Activated naive CD8-positive, alpha-beta T cell treated with anti-CD3 and anti-CD28 coated beads, Interleukin-2, amount 50 U/mL, for 24 hours (primary cell): ENCODE results near the gene RAB33A.

Experiments used
- ATAC-seq: fragments of 150-1000 bp; cut with Tn5 transposase; one replicate; pipeline ENCODE4 v1.10.0; 2021
- DNase-seq: peaks from one replicate; pipeline ENCODE4 v3.0.0; 2021
- H3K27ac Mint-ChIP-seq: one replicate; pipeline ENCODE4 v1.8.0; 2021; ENCODE audit warnings: mild to moderate bottlenecking, mixed read lengths
- H3K27me3 Mint-ChIP-seq: one replicate; pipeline ENCODE4 v1.8.0; 2021; ENCODE audit warnings: mixed read lengths
- H3K36me3 Mint-ChIP-seq: one replicate; pipeline ENCODE4 v1.8.0; 2021; ENCODE audit warnings: low read depth, mixed read lengths
- H3K4me1 Mint-ChIP-seq: one replicate; pipeline ENCODE4 v1.8.0; 2021; ENCODE audit warnings: mixed read lengths
- H3K4me3 Mint-ChIP-seq: one replicate; pipeline ENCODE4 v1.8.0; 2021; ENCODE audit warnings: mild to moderate bottlenecking, moderate library complexity, mixed read lengths
- H3K9me3 Mint-ChIP-seq: one replicate; pipeline ENCODE4 v1.8.0; 2021; ENCODE audit warnings: mixed read lengths

RAB33A gene

GRCh38 chrX:130163398-130163797 is 8.4 kb upstream of the RAB33A start:
- Mint-ChIP-seq H3K9me3 (no peaks in the 10 kb centered on the region), H3K4me1 (peaks cover 44% of the 10 kb centered on the region), H3K27ac (no peak overlapping the region), H3K27me3 (no peaks in the 10 kb centered on the region), H3K36me3 (no peaks in the 10 kb centered on the region), H3K4me3 (peak overlapping the region; percentile 45)
- DNase-seq, result no peak
- no peak for ATAC-seq

GRCh38 chrX:130165181-130165702 is 6.5 kb upstream of the RAB33A start:
- peaks cover 33% of the 10 kb centered on the region for H3K4me1 Mint-ChIP-seq
- no peaks in the 10 kb centered on the region for H3K9me3 Mint-ChIP-seq
- peak overlapping the region; percentile 94 for H3K27ac Mint-ChIP-seq
- H3K27me3 Mint-ChIP-seq, result no peaks in the 10 kb centered on the region
- no peaks in the 10 kb centered on the region for H3K36me3 Mint-ChIP-seq
- ATAC-seq (no peak), DNase-seq (no peak)
- peak overlapping the region; percentile 90 for H3K4me3 Mint-ChIP-seq

GRCh38 chrX:130165703-130166502 is 5.9 kb upstream of the RAB33A start, which contains the start of gene AIFM1:
Gene AIFM1 (minus strand): TSS chrX:130165841. CDS start chrX:130165656, 185 bp downstream.
- H3K27ac Mint-ChIP-seq, result peak within 1 kb of the TSS; percentile 94
- no peaks in the 10 kb centered on the region for H3K9me3 Mint-ChIP-seq
- peak within 1 kb of the TSS; percentile 90 for H3K4me3 Mint-ChIP-seq
- ATAC-seq (peak; percentile 95), DNase-seq (peak; percentile 87)
- H3K4me1 Mint-ChIP-seq, result peaks cover 37% of the 10 kb centered on the region
- no peaks in the 10 kb centered on the region for H3K27me3 Mint-ChIP-seq
- no peaks in the 10 kb centered on the region for H3K36me3 Mint-ChIP-seq

- Mint-ChIP-seq H3K27ac (peak overlapping the region; percentile 94), H3K4me1 (peaks cover 39% of the 10 kb centered on the region), H3K27me3 (no peaks in the 10 kb centered on the region), H3K36me3 (no peaks in the 10 kb centered on the region), H3K9me3 (no peaks in the 10 kb centered on the region), H3K4me3 (peak overlapping the region; percentile 90)
- DNase-seq (no peak), ATAC-seq (no peak)
Measured at GRCh38 chrX:130166503-130166777, 5.3 kb upstream of the RAB33A start.

- H3K27me3 Mint-ChIP-seq, result no peaks in the 10 kb centered on the region
- peak overlapping the region; percentile 90 for H3K4me3 Mint-ChIP-seq
- ATAC-seq (no peak), DNase-seq (no peak)
- no peaks in the 10 kb centered on the region for H3K36me3 Mint-ChIP-seq
- no peak overlapping the region for H3K27ac Mint-ChIP-seq
- no peaks in the 10 kb centered on the region for H3K9me3 Mint-ChIP-seq
- H3K4me1 Mint-ChIP-seq, result peaks cover 37% of the 10 kb centered on the region
Measured at GRCh38 chrX:130167040-130167439, 4.7 kb upstream of the RAB33A start.

- H3K36me3 Mint-ChIP-seq, result no peaks in the 10 kb centered on the region
- no peaks in the 10 kb centered on the region for H3K9me3 Mint-ChIP-seq
- DNase-seq (peak; percentile 69), ATAC-seq (peak; percentile 83)
- H3K4me3 Mint-ChIP-seq, result peak overlapping the region; percentile 88
- H3K4me1 Mint-ChIP-seq, result peaks cover 45% of the 10 kb centered on the region
- H3K27me3 Mint-ChIP-seq, result no peaks in the 10 kb centered on the region
- H3K27ac Mint-ChIP-seq, result peak overlapping the region; percentile 82
Measured at GRCh38 chrX:130170752-130171445, 863 bp upstream of the RAB33A start.

GRCh38 chrX:130172127-130172845 is 524 bp downstream of the RAB33A start:
- H3K36me3 Mint-ChIP-seq, result no peaks in the 10 kb centered on the region
- ATAC-seq (no peak), DNase-seq (no peak)
- no peaks in the 10 kb centered on the region for H3K27me3 Mint-ChIP-seq
- H3K27ac Mint-ChIP-seq, result peak overlapping the region; percentile 92
- peak overlapping the region; percentile 88 for H3K4me3 Mint-ChIP-seq
- peaks cover 51% of the 10 kb centered on the region for H3K4me1 Mint-ChIP-seq
- no peaks in the 10 kb centered on the region for H3K9me3 Mint-ChIP-seq

GRCh38 chrX:130173190-130173895 is 1.6 kb downstream of the RAB33A start:
- H3K4me1 Mint-ChIP-seq, result peaks cover 57% of the 10 kb centered on the region
- no peaks in the 10 kb centered on the region for H3K27me3 Mint-ChIP-seq
- DNase-seq, result peak; percentile 57
- ATAC-seq, result peak; percentile 62
- peak overlapping the region; percentile 88 for H3K4me3 Mint-ChIP-seq
- peaks cover 7% of the 10 kb centered on the region for H3K36me3 Mint-ChIP-seq
- H3K9me3 Mint-ChIP-seq, result no peaks in the 10 kb centered on the region
- peak overlapping the region; percentile 92 for H3K27ac Mint-ChIP-seq

- peaks cover 60% of the 10 kb centered on the region for H3K4me1 Mint-ChIP-seq
- peaks cover 7% of the 10 kb centered on the region for H3K36me3 Mint-ChIP-seq
- H3K9me3 Mint-ChIP-seq, result no peaks in the 10 kb centered on the region
- peak overlapping the region; percentile 88 for H3K4me3 Mint-ChIP-seq
- peak overlapping the region; percentile 92 for H3K27ac Mint-ChIP-seq
- DNase-seq, result no peak
- H3K27me3 Mint-ChIP-seq, result no peaks in the 10 kb centered on the region
- ATAC-seq, result no peak
Measured at GRCh38 chrX:130174045-130174704, 2.4 kb downstream of the RAB33A start.

GRCh38 chrX:130174937-130175336 is 3.2 kb downstream of the RAB33A start:
- Mint-ChIP-seq H3K36me3 (peaks cover 7% of the 10 kb centered on the region), H3K27me3 (no peaks in the 10 kb centered on the region), H3K27ac (peak overlapping the region; percentile 72), H3K4me3 (no peak overlapping the region), H3K9me3 (no peaks in the 10 kb centered on the region), H3K4me1 (peaks cover 67% of the 10 kb centered on the region)
- DNase-seq (no peak), ATAC-seq (no peak)

- H3K27me3 Mint-ChIP-seq, result no peaks in the 10 kb centered on the region
- H3K4me3 Mint-ChIP-seq, result no peak overlapping the region
- peaks cover 63% of the 10 kb centered on the region for H3K4me1 Mint-ChIP-seq
- H3K36me3 Mint-ChIP-seq, result peaks cover 7% of the 10 kb centered on the region
- no peak for DNase-seq
- peak overlapping the region; percentile 2 for H3K27ac Mint-ChIP-seq
- ATAC-seq, result no peak
- no peaks in the 10 kb centered on the region for H3K9me3 Mint-ChIP-seq
Measured at GRCh38 chrX:130176354-130176776, 4.6 kb downstream of the RAB33A start.

- Mint-ChIP-seq H3K4me3 (no peak overlapping the region), H3K36me3 (peaks cover 7% of the 10 kb centered on the region), H3K9me3 (no peaks in the 10 kb centered on the region), H3K4me1 (peaks cover 63% of the 10 kb centered on the region), H3K27ac (no peak overlapping the region), H3K27me3 (no peaks in the 10 kb centered on the region)
- ATAC-seq (no peak), DNase-seq (no peak)
Measured at GRCh38 chrX:130176942-130177341, 5.2 kb downstream of the RAB33A start.

- Mint-ChIP-seq H3K4me3 (no peak overlapping the region), H3K27me3 (no peaks in the 10 kb centered on the region), H3K27ac (peak overlapping the region; percentile 31), H3K9me3 (no peaks in the 10 kb centered on the region), H3K4me1 (peaks cover 59% of the 10 kb centered on the region), H3K36me3 (peaks cover 8% of the 10 kb centered on the region)
- DNase-seq (no peak), ATAC-seq (no peak)
Measured at GRCh38 chrX:130179170-130179569, 7.4 kb downstream of the RAB33A start.
